Stomach smooth muscle (tissue), 2 donors: ENCODE data around the gene MAGOH.

ENCODE experiments used
- H3K27ac ChIP-seq: one replicate; pipeline ENCODE4 v1.7.0; 2013; ENCODE audit warnings: mild to moderate bottlenecking, low read length, inconsistent platforms
- H3K27me3 ChIP-seq, 2 donors: one replicate each; pipeline ENCODE4 v1.7.0; 2013; ENCODE audit warnings: low read length in 2 of 2; ENCODE audit not compliant: insufficient read depth in 2 of 2, control insufficient read depth in 1 of 2
- H3K36me3 ChIP-seq, 2 donors: one replicate each; pipeline ENCODE4 v1.7.0; 2013; ENCODE audit warnings: low read length in 2 of 2; ENCODE audit not compliant: control insufficient read depth in 2 of 2, insufficient read depth in 2 of 2
- H3K4me1 ChIP-seq: one replicate; pipeline ENCODE4 v1.7.0; 2013; ENCODE audit warnings: low read length; ENCODE audit not compliant: control insufficient read depth, insufficient read depth
- H3K4me3 ChIP-seq, 2 donors: one replicate each; pipeline ENCODE4 v1.7.0; 2013; ENCODE audit warnings: low read length in 2 of 2
- H3K9ac ChIP-seq, 2 donors: one replicate each; pipeline ENCODE4 v1.7.0; 2013; ENCODE audit warnings: low read length in 2 of 2, mild to moderate bottlenecking in 1 of 2
- H3K9me3 ChIP-seq, 2 donors: one replicate each; pipeline ENCODE4 v1.7.0; 2013; ENCODE audit warnings: low read length in 2 of 2; ENCODE audit not compliant: control insufficient read depth in 2 of 2
- donor health status: healthy.
- donor health status: Pancreatic carcinoma.

Gene MAGOH

GRCh38 chr1:53270107-53270506, 31.8 kb upstream of the MAGOH start:
- Histone ChIP-seq H3K9me3 (no peaks in the 10 kb centered on the region), H3K27me3 (no peaks in the 10 kb centered on the region), H3K4me3 (no peak overlapping the region), H3K9ac (no peak overlapping the region), H3K36me3 (no peaks in the 10 kb centered on the region), H3K4me1 (no peaks in the 10 kb centered on the region), H3K27ac (no peak overlapping the region)

- H3K9me3 ChIP-seq = no peaks in the 10 kb centered on the region
- no peak overlapping the region for H3K9ac ChIP-seq
- no peaks in the 10 kb centered on the region for H3K27me3 ChIP-seq
- H3K27ac ChIP-seq = no peak overlapping the region
- H3K4me3 ChIP-seq = no peak overlapping the region
- H3K4me1 ChIP-seq = no peaks in the 10 kb centered on the region
- no peaks in the 10 kb centered on the region for H3K36me3 ChIP-seq
Measured at GRCh38 chr1:53267761-53268160, 29.4 kb upstream of the MAGOH start.

GRCh38 chr1:53266038-53266437, 27.7 kb upstream of the MAGOH start:
- Histone ChIP-seq H3K27me3 (no peaks in the 10 kb centered on the region), H3K4me3 (no peak overlapping the region), H3K36me3 (no peaks in the 10 kb centered on the region), H3K27ac (no peak overlapping the region), H3K9ac (no peak overlapping the region), H3K4me1 (no peaks in the 10 kb centered on the region), H3K9me3 (no peaks in the 10 kb centered on the region)

GRCh38 chr1:53265581-53265980, 27.3 kb upstream of the MAGOH start:
- H3K4me3 ChIP-seq = no peak overlapping the region
- H3K27me3 ChIP-seq = no peaks in the 10 kb centered on the region
- H3K9me3 ChIP-seq = no peaks in the 10 kb centered on the region
- H3K9ac ChIP-seq = no peak overlapping the region
- H3K4me1 ChIP-seq = no peaks in the 10 kb centered on the region
- no peak overlapping the region for H3K27ac ChIP-seq
- H3K36me3 ChIP-seq = no peaks in the 10 kb centered on the region

GRCh38 chr1:53264048-53264447, 25.7 kb upstream of the MAGOH start:
- no peaks in the 10 kb centered on the region for H3K9me3 ChIP-seq
- no peak overlapping the region for H3K27ac ChIP-seq
- H3K36me3 ChIP-seq = no peaks in the 10 kb centered on the region

GRCh38 chr1:53262000-53262399, 23.7 kb upstream of the MAGOH start:
- Histone ChIP-seq H3K4me3 (no peak overlapping the region), H3K9ac (no peak overlapping the region), H3K36me3 (no peaks in the 10 kb centered on the region), H3K4me1 (no peaks in the 10 kb centered on the region), H3K9me3 (no peaks in the 10 kb centered on the region), H3K27ac (no peak overlapping the region), H3K27me3 (no peaks in the 10 kb centered on the region)

More at GRCh38 chr1:53264048-53264447, 25.7 kb upstream of the MAGOH start:
- Histone ChIP-seq H3K4me1 (no peaks in the 10 kb centered on the region), H3K4me3 (no peak overlapping the region), H3K27me3 (no peaks in the 10 kb centered on the region), H3K9ac (no peak overlapping the region)

- H3K4me3 ChIP-seq = no peak overlapping the region
- H3K36me3 ChIP-seq = no peaks in the 10 kb centered on the region
- no peak overlapping the region for H3K9ac ChIP-seq
- H3K27me3 ChIP-seq = no peaks in the 10 kb centered on the region
- no peaks in the 10 kb centered on the region for H3K4me1 ChIP-seq
- no peaks in the 10 kb centered on the region for H3K9me3 ChIP-seq
- no peak overlapping the region for H3K27ac ChIP-seq
Measured at GRCh38 chr1:53260631-53261247, 22.4 kb upstream of the MAGOH start.

- Histone ChIP-seq H3K27ac (no peak overlapping the region), H3K4me3 (no peak overlapping the region), H3K9ac (no peak overlapping the region), H3K9me3 (no peaks in the 10 kb centered on the region), H3K27me3 (no peaks in the 10 kb centered on the region), H3K36me3 (no peaks in the 10 kb centered on the region), H3K4me1 (no peaks in the 10 kb centered on the region)
Measured at GRCh38 chr1:53259932-53260331, 21.6 kb upstream of the MAGOH start.

GRCh38 chr1:53258216-53258615, 19.9 kb upstream of the MAGOH start:
- H3K27ac ChIP-seq = no peak overlapping the region
- H3K36me3 ChIP-seq = no peaks in the 10 kb centered on the region
- no peaks in the 10 kb centered on the region for H3K9me3 ChIP-seq
- no peaks in the 10 kb centered on the region for H3K27me3 ChIP-seq
- H3K4me3 ChIP-seq = no peak overlapping the region
- no peak overlapping the region for H3K9ac ChIP-seq
- H3K4me1 ChIP-seq = no peaks in the 10 kb centered on the region

- H3K4me3 ChIP-seq = no peak overlapping the region
- H3K9ac ChIP-seq = no peak overlapping the region
- H3K9me3 ChIP-seq = no peaks in the 10 kb centered on the region
- no peaks in the 10 kb centered on the region for H3K27me3 ChIP-seq
- no peaks in the 10 kb centered on the region for H3K4me1 ChIP-seq
- H3K36me3 ChIP-seq = no peaks in the 10 kb centered on the region
- H3K27ac ChIP-seq = no peak overlapping the region
Measured at GRCh38 chr1:53257454-53258081, 19.2 kb upstream of the MAGOH start.
